ENCODE data around the gene PTK7. TPM values are rescaled to one million over a fixed set of nuclear protein-coding genes. Genes with fewer than 3 reads are reported as not detected.
"Not testable (repeated sequence)": the region's sequence is repeated elsewhere in the genome, so short reads cannot be mapped to it uniquely, and the experiment has no call there.

PTK7 gene
- total and polyA plus RNA-seq, 5 donors: 4.1 to 9.4 (median 8.2) TPM

- 90% methylated on average over 4 of the region's 4 CpGs for WGBS
- H3K4me1 ChIP-seq (ENCODE audit: control insufficient read depth, insufficient read depth, low read length): peaks cover 3% of the 10 kb centered on the region
- H3K4me3 ChIP-seq (ENCODE audit: low read length): no peak overlapping the region
- no peak overlapping the region for H3K27ac ChIP-seq (ENCODE audit: low read length)
- intact Hi-C loops (cut with DNase I): no loop called here
- H3K27me3 ChIP-seq (ENCODE audit: control insufficient read depth, insufficient read depth): no peaks in the 10 kb centered on the region
- no peak for DNase-seq
- no peaks in the 10 kb centered on the region for H3K9me3 ChIP-seq (ENCODE audit: control insufficient read depth, low read length)
- ATAC-seq: no peak
Observed at GRCh38 chr6:43097502-43097901, 21.4 kb downstream of the PTK7 start.

- no peak overlapping the region for H3K4me3 ChIP-seq (ENCODE audit: low read length)
- no peaks in the 10 kb centered on the region for H3K27me3 ChIP-seq (ENCODE audit: control insufficient read depth, insufficient read depth)
- H3K9me3 ChIP-seq (ENCODE audit: control insufficient read depth, low read length): no peaks in the 10 kb centered on the region
- DNase-seq: no peak
- no peak for ATAC-seq
- intact Hi-C loops (cut with DNase I): no loop called here
- H3K27ac ChIP-seq (ENCODE audit: low read length): no peak overlapping the region
- 58% methylated on average over 4 of the region's 4 CpGs for WGBS
- peaks cover 3% of the 10 kb centered on the region for H3K4me1 ChIP-seq (ENCODE audit: control insufficient read depth, insufficient read depth, low read length)
Observed at GRCh38 chr6:43101497-43101896, 25.4 kb downstream of the PTK7 start.

GRCh38 chr6:43103253-43103876, 27.3 kb downstream of the PTK7 start:
- Histone ChIP-seq H3K9me3 (ENCODE audit: control insufficient read depth, low read length) (no peaks in the 10 kb centered on the region), H3K4me1 (ENCODE audit: control insufficient read depth, insufficient read depth, low read length) (no peaks in the 10 kb centered on the region), H3K27me3 (ENCODE audit: control insufficient read depth, insufficient read depth) (no peaks in the 10 kb centered on the region), H3K27ac (ENCODE audit: low read length) (no peak overlapping the region), H3K4me3 (ENCODE audit: low read length) (no peak overlapping the region)
- 92% methylated on average over 2 of the region's 2 CpGs for WGBS
- intact Hi-C loops (cut with DNase I): no loop called here
- DNase-seq: no peak
- ATAC-seq: no peak

- Histone ChIP-seq H3K27ac (ENCODE audit: low read length) (no peak overlapping the region), H3K4me1 (ENCODE audit: control insufficient read depth, insufficient read depth, low read length) (no peaks in the 10 kb centered on the region), H3K27me3 (ENCODE audit: control insufficient read depth, insufficient read depth) (no peaks in the 10 kb centered on the region), H3K4me3 (ENCODE audit: low read length) (no peak overlapping the region), H3K9me3 (ENCODE audit: control insufficient read depth, low read length) (no peaks in the 10 kb centered on the region)
- DNase-seq (no peak), ATAC-seq (no peak)
- WGBS: 82% methylated on average over 9 of the region's 9 CpGs
- intact Hi-C loops (cut with DNase I): no loop called here
Observed at GRCh38 chr6:43105538-43106222, 29.6 kb downstream of the PTK7 start.

GRCh38 chr6:43107344-43108062, 31.4 kb downstream of the PTK7 start:
- Histone ChIP-seq H3K9me3 (ENCODE audit: control insufficient read depth, low read length) (no peaks in the 10 kb centered on the region), H3K27me3 (ENCODE audit: control insufficient read depth, insufficient read depth) (no peaks in the 10 kb centered on the region), H3K27ac (ENCODE audit: low read length) (no peak overlapping the region), H3K4me1 (ENCODE audit: control insufficient read depth, insufficient read depth, low read length) (no peaks in the 10 kb centered on the region), H3K4me3 (ENCODE audit: low read length) (no peak overlapping the region)
- intact Hi-C loops (cut with DNase I): no loop called here
- WGBS: 93% methylated on average over 12 of the region's 12 CpGs
- DNase-seq (no peak), ATAC-seq (no peak)

GRCh38 chr6:43113431-43114260, 37.5 kb downstream of the PTK7 start:
- ATAC-seq (peak; percentile 25 to 28), DNase-seq (no peak)
- no peaks in the 10 kb centered on the region for H3K27me3 ChIP-seq (ENCODE audit: control insufficient read depth, insufficient read depth)
- H3K4me1 ChIP-seq (ENCODE audit: control insufficient read depth, insufficient read depth, low read length): no peaks in the 10 kb centered on the region
- no peaks in the 10 kb centered on the region for H3K9me3 ChIP-seq (ENCODE audit: control insufficient read depth, low read length)
- no peak overlapping the region for H3K27ac ChIP-seq (ENCODE audit: low read length)
- 66% methylated on average over 12 of the region's 12 CpGs for WGBS
- H3K4me3 ChIP-seq (ENCODE audit: low read length): no peak overlapping the region
- intact Hi-C loops (cut with DNase I): no loop called here

GRCh38 chr6:43115365-43115764, 39.3 kb downstream of the PTK7 start:
- H3K27ac ChIP-seq (ENCODE audit: low read length): no peak overlapping the region
- intact Hi-C loops (cut with DNase I): no loop called here
- peaks cover 4% of the 10 kb centered on the region for H3K4me1 ChIP-seq (ENCODE audit: control insufficient read depth, insufficient read depth, low read length)
- no peak for DNase-seq
- H3K4me3 ChIP-seq (ENCODE audit: low read length): no peak overlapping the region
- H3K27me3 ChIP-seq (ENCODE audit: control insufficient read depth, insufficient read depth): no peaks in the 10 kb centered on the region
- WGBS: 91% methylated on average over 6 of the region's 6 CpGs
- H3K9me3 ChIP-seq (ENCODE audit: control insufficient read depth, low read length): no peaks in the 10 kb centered on the region
- no peak for ATAC-seq

- H3K27me3 ChIP-seq (ENCODE audit: control insufficient read depth, insufficient read depth); intact Hi-C loops (cut with DNase I); H3K27ac ChIP-seq (ENCODE audit: low read length); H3K4me3 ChIP-seq (ENCODE audit: low read length); H3K4me1 ChIP-seq (ENCODE audit: control insufficient read depth, insufficient read depth, low read length); ATAC-seq; DNase-seq; H3K9me3 ChIP-seq (ENCODE audit: control insufficient read depth, low read length): not testable (repeated sequence)
- 90% methylated on average over 8 of the region's 8 CpGs for WGBS
Observed at GRCh38 chr6:43117466-43117865, 41.4 kb downstream of the PTK7 start.

GRCh38 chr6:43119482-43119881, 43.4 kb downstream of the PTK7 start:
- intact Hi-C loops (cut with DNase I): no loop called here
- 68% methylated on average over 4 of the region's 4 CpGs for WGBS
- Histone ChIP-seq H3K27ac (ENCODE audit: low read length) (no peak overlapping the region), H3K27me3 (ENCODE audit: control insufficient read depth, insufficient read depth) (no peaks in the 10 kb centered on the region), H3K9me3 (ENCODE audit: control insufficient read depth, low read length) (no peaks in the 10 kb centered on the region), H3K4me3 (ENCODE audit: low read length) (no peak overlapping the region), H3K4me1 (ENCODE audit: control insufficient read depth, insufficient read depth, low read length) (peaks cover 6% of the 10 kb centered on the region)
- no peak for DNase-seq
- no peak for ATAC-seq

- ATAC-seq (no peak), DNase-seq (no peak)
- Histone ChIP-seq H3K4me3 (ENCODE audit: low read length) (no peak overlapping the region), H3K9me3 (ENCODE audit: control insufficient read depth, low read length) (no peaks in the 10 kb centered on the region), H3K27me3 (ENCODE audit: control insufficient read depth, insufficient read depth) (no peaks in the 10 kb centered on the region), H3K27ac (ENCODE audit: low read length) (no peak overlapping the region), H3K4me1 (ENCODE audit: control insufficient read depth, insufficient read depth, low read length) (peaks cover 6% of the 10 kb centered on the region)
- intact Hi-C loops (cut with DNase I): no loop called here
- 76% methylated on average over 9 of the region's 9 CpGs for WGBS
Observed at GRCh38 chr6:43120101-43120763, 44.1 kb downstream of the PTK7 start.
